SK-N-SH treated with all-trans-retinoic acid at 6 μM for 48 hours (cell line): ENCODE results near the gene PPIG.
"Not testable (repeated sequence)": the region's sequence is repeated elsewhere in the genome, so short reads cannot be mapped to it uniquely, and the experiment has no call there.

ENCODE experiments used
- ATAC-seq: fragments of 200-7000 bp; cut with Tn5 transposase; 3 replicates; pipeline ENCODE4 v1.9.1; 2020; ENCODE audit warnings: mild to moderate bottlenecking, moderate library complexity
- ARNTL ChIP-seq: fragments of 450-650 bp; formaldehyde crosslinking; IDR thresholded peaks from 2 replicates; pipeline ENCODE4 v1.5.0; 2020; ENCODE audit warnings: low read depth, mild to moderate bottlenecking, moderate library complexity, borderline replicate concordance
- BACH2 ChIP-seq: fragments of 250-450 bp; sonication (Bioruptor Pico); IDR thresholded peaks from 2 replicates; pipeline ENCODE4 v1.9.0; 2021; ENCODE audit warnings: mild to moderate bottlenecking, borderline replicate concordance
- CSDC2 ChIP-seq: fragments of 250-450 bp; sonication (Bioruptor Pico); IDR thresholded peaks from 2 replicates; pipeline ENCODE4 v1.5.0; 2020; ENCODE audit warnings: mild to moderate bottlenecking, moderate library complexity
- CSRNP3 ChIP-seq: fragments of 250-450 bp; sonication (Bioruptor Pico); IDR thresholded peaks from 2 replicates; pipeline ENCODE4 v1.5.1; 2021; ENCODE audit warnings: mild to moderate bottlenecking, moderate library complexity
- ESRRG ChIP-seq: fragments of 250-450 bp; sonication (Bioruptor Pico); IDR thresholded peaks from 2 replicates; pipeline ENCODE4 v1.6.1; 2021; ENCODE audit warnings: mild to moderate bottlenecking
- GLIS3 ChIP-seq: fragments of 250-450 bp; sonication (Bioruptor Pico); IDR thresholded peaks from 2 replicates; pipeline ENCODE4 v1.5.0; 2020; ENCODE audit warnings: mild to moderate bottlenecking, moderate library complexity
- ISL1 ChIP-seq: fragments of 250-450 bp; sonication (Bioruptor Pico); IDR thresholded peaks from 2 replicates; pipeline ENCODE4 v2.1.2; 2022; ENCODE audit warnings: mild to moderate bottlenecking, moderate library complexity
- PATZ1 ChIP-seq: fragments of 250-450 bp; sonication (Bioruptor Pico); IDR thresholded peaks from 2 replicates; pipeline ENCODE4 v1.8.0; 2020; ENCODE audit warnings: mild to moderate bottlenecking, moderate library complexity, borderline replicate concordance
- RARB ChIP-seq: fragments of 250-450 bp; sonication (Bioruptor Pico); IDR thresholded peaks from 2 replicates; pipeline ENCODE4 v1.8.0; 2021; ENCODE audit warnings: mild to moderate bottlenecking, moderate library complexity
- SNAI2 ChIP-seq: fragments of 250-450 bp; sonication (Bioruptor Pico); IDR thresholded peaks from 2 replicates; pipeline ENCODE4 v1.5.0; 2020; ENCODE audit warnings: mild to moderate bottlenecking, moderate library complexity
- TCF4 ChIP-seq: fragments of 250-450 bp; sonication (Bioruptor Pico); IDR thresholded peaks from 2 replicates; pipeline ENCODE4 v1.8.0; 2021; ENCODE audit warnings: mild to moderate bottlenecking, moderate library complexity, borderline replicate concordance
- TOX ChIP-seq: fragments of 250-450 bp; sonication (Bioruptor Pico); IDR thresholded peaks from 2 replicates; pipeline ENCODE4 v1.8.0; 2021; ENCODE audit warnings: mild to moderate bottlenecking, moderate library complexity, borderline replicate concordance
- ZC3H10 ChIP-seq: fragments of 250-450 bp; sonication (Bioruptor Pico); IDR thresholded peaks from 2 replicates; pipeline ENCODE4 v1.5.1; 2021; ENCODE audit warnings: mild to moderate bottlenecking, moderate library complexity
- ZFP3 ChIP-seq: fragments of 250-450 bp; sonication (Bioruptor Pico); IDR thresholded peaks from 2 replicates; pipeline ENCODE4 v1.5.0; 2020; ENCODE audit warnings: mild to moderate bottlenecking, moderate library complexity
- ZFP30 ChIP-seq: fragments of 450-650 bp; formaldehyde crosslinking; IDR thresholded peaks from 2 replicates; pipeline ENCODE4 v1.5.0; 2022; ENCODE audit warnings: mild to moderate bottlenecking, moderate library complexity
- ZNF565 ChIP-seq: fragments of 450-650 bp; formaldehyde crosslinking; conservative IDR thresholded peaks from 2 replicates; pipeline ENCODE4 v1.5.0; 2020; ENCODE audit warnings: low read depth, mild to moderate bottlenecking, moderate library complexity
- ZNF70 ChIP-seq: fragments of 450-650 bp; formaldehyde crosslinking; IDR thresholded peaks from 2 replicates; pipeline ENCODE4 v1.5.0; 2020; ENCODE audit warnings: mild to moderate bottlenecking, moderate library complexity
- ZNF8 ChIP-seq: fragments of 450-650 bp; formaldehyde crosslinking; IDR thresholded peaks from 2 replicates; pipeline ENCODE4 v1.5.0; 2020; ENCODE audit warnings: mild to moderate bottlenecking, moderate library complexity
- TF ChIP-seq, protein P1 (sequence below): fragments of 250-450 bp; sonication (Bioruptor Pico); IDR thresholded peaks from 2 replicates; pipeline ENCODE4 v1.5.0; 2020; ENCODE audit warnings: mild to moderate bottlenecking, moderate library complexity
- TF ChIP-seq, protein P2 (sequence below): fragments of 250-450 bp; sonication (Bioruptor Pico); IDR thresholded peaks from 2 replicates; pipeline ENCODE4 v1.8.0; 2021; ENCODE audit warnings: low read depth, mild to moderate bottlenecking, moderate library complexity, borderline replicate concordance
- TF ChIP-seq, protein P3 (sequence below): fragments of 250-450 bp; sonication (Bioruptor Pico); IDR thresholded peaks from 2 replicates; pipeline ENCODE4 v1.5.1; 2020; ENCODE audit warnings: low read depth, mild to moderate bottlenecking, moderate library complexity

PPIG gene

DNA sequence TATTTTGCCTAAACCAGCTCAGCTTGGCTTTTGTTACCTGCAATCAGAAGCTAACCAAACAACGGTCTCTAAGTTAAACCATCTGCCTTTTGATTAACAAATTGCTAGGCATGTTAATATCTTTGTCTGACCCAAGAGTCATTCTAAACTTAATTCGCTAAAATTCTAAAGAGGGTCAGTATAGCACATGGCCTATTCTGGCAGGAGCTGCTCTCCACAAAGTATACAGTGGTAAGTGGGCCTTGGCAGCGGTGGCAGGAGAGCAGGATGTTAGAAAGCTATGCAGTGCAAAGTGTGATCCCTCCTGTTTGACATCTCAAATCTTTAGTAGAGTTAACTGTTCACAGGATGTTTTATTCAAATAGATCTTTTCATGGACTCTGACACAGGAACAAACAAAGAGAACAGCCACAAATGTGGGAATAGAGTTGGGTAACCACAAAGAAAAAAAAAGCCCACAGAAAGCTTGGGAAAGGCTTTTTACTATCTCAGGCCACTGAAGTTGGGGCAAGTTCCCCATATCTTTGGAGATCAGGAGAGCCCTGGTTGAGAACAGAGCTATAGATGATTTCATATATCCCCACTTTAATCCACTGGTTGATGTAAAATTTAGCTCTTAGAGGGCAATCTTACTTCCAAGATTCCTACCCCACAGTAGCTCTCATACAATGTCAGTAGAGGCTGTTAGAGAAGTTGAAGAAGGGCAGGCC, 99.4 kb downstream of the PPIG start (continued):
- TF ChIP-seq, protein P1, sequence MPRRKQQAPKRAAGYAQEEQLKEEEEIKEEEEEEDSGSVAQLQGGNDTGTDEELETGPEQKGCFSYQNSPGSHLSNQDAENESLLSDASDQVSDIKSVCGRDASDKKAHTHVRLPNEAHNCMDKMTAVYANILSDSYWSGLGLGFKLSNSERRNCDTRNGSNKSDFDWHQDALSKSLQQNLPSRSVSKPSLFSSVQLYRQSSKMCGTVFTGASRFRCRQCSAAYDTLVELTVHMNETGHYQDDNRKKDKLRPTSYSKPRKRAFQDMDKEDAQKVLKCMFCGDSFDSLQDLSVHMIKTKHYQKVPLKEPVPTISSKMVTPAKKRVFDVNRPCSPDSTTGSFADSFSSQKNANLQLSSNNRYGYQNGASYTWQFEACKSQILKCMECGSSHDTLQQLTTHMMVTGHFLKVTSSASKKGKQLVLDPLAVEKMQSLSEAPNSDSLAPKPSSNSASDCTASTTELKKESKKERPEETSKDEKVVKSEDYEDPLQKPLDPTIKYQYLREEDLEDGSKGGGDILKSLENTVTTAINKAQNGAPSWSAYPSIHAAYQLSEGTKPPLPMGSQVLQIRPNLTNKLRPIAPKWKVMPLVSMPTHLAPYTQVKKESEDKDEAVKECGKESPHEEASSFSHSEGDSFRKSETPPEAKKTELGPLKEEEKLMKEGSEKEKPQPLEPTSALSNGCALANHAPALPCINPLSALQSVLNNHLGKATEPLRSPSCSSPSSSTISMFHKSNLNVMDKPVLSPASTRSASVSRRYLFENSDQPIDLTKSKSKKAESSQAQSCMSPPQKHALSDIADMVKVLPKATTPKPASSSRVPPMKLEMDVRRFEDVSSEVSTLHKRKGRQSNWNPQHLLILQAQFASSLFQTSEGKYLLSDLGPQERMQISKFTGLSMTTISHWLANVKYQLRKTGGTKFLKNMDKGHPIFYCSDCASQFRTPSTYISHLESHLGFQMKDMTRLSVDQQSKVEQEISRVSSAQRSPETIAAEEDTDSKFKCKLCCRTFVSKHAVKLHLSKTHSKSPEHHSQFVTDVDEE, result no peak
- no peak for TF ChIP-seq ZNF70 (CRISPR knock-in tag)

- TF ChIP-seq SNAI2, result no peak
- ATAC-seq, result no peak
Observed at GRCh38 chr2:169684135-169684565, 100.0 kb downstream of the PPIG start.

DNA sequence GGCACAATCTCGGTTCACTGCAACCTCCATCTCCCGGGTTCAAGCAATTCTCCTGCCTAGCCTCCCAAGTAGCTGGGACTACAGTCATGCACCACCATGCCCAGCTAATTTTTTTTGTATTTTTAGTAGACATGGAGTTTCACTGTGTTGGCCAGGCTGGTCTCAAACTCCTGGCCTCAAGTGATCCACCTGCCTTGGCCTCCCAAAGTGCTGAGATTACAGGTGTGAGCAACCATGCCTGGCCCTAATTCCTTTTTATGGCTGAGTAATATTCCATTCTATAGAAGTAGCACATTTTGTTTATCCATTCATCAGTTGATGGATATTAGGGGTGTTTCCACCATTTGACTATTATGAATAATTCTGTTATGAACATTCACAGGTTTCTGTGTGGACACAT, 100.6 kb downstream of the PPIG start:
- not testable (repeated sequence) for ATAC-seq

DNA sequence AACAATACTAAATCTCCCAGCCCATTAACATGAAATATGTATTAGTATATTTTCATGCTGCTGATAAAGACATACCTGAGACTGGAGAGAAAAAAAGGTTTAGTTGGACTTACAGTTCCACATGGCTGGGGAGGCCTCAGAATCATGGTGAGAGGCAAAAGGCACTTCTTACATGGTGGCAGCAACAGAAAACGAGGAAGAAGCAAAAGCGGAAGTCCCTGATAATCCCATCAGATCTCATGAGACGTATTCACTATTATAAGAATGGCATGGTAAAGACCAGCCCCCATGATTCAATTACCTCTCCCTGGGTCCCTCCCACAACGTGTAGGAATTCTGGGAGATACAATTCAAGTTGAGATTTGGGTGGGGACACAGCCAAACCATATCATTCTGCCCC, 102.7 kb downstream of the PPIG start:
- ATAC-seq, result not testable (repeated sequence)

- ATAC-seq, result not testable (repeated sequence)
Observed at GRCh38 chr2:169687943-169688342, 103.8 kb downstream of the PPIG start.

GRCh38 chr2:169690958-169691357, 106.8 kb downstream of the PPIG start:
- TF ChIP-seq RARB (CRISPR knock-in tag) (no peak), ZNF8 (CRISPR knock-in tag) (no peak), BACH2 (no peak), ZNF70 (CRISPR knock-in tag) (no peak), SNAI2 (no peak), ZC3H10 (CRISPR knock-in tag) (no peak), ESRRG (CRISPR knock-in tag) (no peak), ARNTL (no peak), ZFP30 (no peak), TCF4 (no peak), CSRNP3 (CRISPR knock-in tag) (no peak), GLIS3 (CRISPR knock-in tag) (no peak), CSDC2 (no peak), ZFP3 (CRISPR knock-in tag) (no peak), ZNF565 (CRISPR knock-in tag) (no peak), ISL1 (no peak), TOX (CRISPR knock-in tag) (no peak), PATZ1 (CRISPR knock-in tag) (no peak)
- TF ChIP-seq, protein P2, sequence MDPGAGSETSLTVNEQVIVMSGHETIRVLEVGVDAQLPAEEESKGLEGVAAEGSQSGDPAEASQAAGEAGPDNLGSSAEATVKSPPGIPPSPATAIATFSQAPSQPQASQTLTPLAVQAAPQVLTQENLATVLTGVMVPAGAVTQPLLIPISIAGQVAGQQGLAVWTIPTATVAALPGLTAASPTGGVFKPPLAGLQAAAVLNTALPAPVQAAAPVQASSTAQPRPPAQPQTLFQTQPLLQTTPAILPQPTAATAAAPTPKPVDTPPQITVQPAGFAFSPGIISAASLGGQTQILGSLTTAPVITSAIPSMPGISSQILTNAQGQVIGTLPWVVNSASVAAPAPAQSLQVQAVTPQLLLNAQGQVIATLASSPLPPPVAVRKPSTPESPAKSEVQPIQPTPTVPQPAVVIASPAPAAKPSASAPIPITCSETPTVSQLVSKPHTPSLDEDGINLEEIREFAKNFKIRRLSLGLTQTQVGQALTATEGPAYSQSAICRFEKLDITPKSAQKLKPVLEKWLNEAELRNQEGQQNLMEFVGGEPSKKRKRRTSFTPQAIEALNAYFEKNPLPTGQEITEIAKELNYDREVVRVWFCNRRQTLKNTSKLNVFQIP, result no peak
- TF ChIP-seq, protein P3, sequence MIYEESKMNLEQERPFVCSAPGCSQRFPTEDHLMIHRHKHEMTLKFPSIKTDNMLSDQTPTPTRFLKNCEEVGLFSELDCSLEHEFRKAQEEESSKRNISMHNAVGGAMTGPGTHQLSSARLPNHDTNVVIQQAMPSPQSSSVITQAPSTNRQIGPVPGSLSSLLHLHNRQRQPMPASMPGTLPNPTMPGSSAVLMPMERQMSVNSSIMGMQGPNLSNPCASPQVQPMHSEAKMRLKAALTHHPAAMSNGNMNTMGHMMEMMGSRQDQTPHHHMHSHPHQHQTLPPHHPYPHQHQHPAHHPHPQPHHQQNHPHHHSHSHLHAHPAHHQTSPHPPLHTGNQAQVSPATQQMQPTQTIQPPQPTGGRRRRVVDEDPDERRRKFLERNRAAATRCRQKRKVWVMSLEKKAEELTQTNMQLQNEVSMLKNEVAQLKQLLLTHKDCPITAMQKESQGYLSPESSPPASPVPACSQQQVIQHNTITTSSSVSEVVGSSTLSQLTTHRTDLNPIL (CRISPR knock-in tag), result no peak
- ATAC-seq, result no peak
